Activated CD8-positive, alpha-beta memory T cell treated with anti-CD3 and anti-CD28 coated beads for 4 hours (primary cell): ENCODE measurements around the gene ARFGAP2.
"Not testable (repeated sequence)": the region's sequence is repeated elsewhere in the genome, so short reads cannot be mapped to it uniquely, and the experiment has no call there.

Source experiments
- DNase-seq, 2 donors: peaks; one replicate each; pipeline ENCODE4 v3.0.0-alpha.2; 2020; ENCODE audit warnings: low read depth in 2 of 2

The ARFGAP2 gene

DNA sequence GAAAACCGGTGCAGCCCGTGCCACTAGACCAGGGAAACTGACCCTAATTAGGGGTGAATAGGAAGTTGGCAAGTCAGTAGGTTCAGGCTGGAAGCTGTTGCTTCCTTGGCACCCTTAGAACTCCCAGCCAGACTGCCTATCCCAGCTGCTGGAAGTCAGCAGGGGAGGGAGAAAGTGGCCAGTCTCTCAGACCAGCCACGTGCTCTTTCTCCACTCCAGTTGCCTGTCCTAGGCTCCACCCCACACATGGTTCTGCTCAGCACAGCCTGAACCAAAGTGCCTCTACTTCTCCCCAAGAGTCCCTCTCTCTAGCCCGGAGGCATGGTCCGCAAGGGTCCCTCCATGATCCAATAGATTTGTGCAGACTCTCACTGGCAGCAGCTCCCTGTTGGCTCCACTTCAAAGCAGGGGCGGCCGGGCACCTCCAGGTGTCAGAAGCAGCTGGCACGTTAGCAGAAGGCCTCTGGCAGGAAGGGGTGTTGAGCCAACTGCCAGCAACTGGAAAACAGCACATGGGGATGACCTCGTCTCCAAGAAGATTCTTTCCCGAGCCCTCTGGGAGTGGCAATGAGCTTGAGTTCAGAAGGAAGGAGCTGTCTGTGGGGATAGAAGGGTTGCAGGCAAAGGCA, 27.7 kb downstream of the ARFGAP2 start:
- no peak for DNase-seq

DNA sequence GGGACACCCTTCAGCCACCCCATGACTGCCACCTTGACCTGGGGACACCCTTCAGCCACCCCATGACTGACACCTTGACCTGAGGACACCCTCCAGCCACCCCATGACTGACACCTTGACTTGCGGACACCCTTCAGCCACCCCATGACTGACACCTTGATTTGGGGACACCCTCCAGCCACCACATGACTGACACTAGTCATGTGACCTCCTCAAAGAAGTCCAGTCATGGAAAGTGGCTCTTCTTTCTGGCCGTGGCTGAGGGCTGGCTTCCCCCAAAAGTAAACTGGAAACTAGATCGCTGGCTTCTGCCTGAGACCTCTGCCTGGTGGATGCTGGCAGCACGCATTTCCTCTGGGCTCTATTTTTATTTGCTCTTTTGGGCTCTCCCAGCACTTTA, 28.4 kb downstream of the ARFGAP2 start:
- DNase-seq, result no peak

DNA sequence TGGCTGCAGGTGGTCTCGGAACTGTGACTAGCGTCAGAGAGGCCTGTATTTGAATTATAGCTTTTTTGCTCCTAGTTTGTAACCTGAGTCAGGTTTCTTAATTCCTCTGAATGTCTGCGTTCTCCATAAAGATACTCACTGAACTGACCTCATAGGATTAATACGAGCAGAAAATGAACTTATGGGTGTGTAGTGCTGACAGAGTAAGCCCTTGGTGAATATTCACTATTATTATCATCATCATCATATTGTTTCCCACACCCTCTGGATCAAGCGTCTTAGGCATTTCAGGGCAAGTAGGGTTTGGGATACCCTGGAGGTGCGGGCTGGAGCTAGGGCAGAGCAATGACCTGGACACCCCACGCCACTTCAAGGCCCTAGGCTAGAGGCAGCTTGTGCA, 29.0 kb downstream of the ARFGAP2 start:
- no peak for DNase-seq

DNA sequence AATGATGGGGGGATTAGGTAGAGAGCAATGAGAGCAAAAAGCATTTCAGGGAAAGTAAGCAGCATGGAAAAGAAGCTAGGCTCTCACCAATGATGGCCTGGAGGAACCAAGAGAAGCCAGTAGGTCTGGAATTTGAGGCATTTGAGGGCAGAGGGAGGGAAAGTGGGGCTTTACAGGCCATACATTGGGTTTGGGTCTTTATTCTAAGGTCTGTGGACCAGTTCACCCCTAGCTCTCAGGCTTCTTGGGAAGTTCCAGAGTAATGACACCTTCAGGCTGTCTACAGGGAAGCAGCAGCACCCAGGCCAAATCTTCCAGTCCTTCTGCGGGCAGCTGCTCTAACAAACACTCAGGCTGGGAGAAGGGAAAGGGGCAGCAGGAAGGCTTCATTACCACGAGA, 29.4 kb downstream of the ARFGAP2 start:
- no peak for DNase-seq

DNA sequence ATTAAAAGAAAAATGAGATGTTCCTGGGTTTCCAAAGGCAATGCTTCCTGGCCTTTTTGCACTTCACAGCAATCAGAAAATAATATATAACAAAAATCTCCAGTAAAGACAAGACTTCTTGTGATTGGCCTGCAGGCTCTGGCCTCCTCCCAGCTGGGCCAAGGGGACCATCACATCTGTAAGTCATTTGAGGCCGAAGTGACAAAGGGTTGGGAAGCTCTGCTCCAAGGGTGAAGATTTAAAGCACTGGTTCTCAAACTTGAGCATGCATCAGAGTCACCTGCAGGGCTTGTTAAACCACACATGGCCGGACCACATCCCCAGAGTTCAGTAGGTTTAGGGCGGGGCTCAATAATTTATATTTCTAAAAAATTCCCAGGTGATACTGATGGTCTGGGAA, 32.1 kb downstream of the ARFGAP2 start:
- DNase-seq, result no peak

DNA sequence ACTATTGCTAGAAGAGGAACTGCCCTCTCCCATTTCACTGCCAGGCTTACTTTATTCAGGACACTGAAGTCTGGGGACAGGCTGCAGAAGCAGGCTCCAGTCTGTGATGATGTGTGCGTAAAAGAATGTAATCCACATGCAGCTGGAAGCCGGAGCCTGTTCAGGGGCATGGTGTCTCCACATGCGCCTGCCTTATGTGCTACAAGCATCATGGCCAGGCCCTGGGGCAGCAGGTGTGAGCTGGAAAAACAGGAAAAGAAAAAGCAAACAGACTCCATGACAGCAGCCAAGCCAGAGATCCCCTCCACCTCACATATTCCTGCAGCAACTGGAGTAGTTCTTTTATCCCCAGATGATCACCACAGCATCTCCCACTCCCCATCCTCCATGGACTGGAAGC, 33.4 kb downstream of the ARFGAP2 start:
- DNase-seq, result no peak

DNA sequence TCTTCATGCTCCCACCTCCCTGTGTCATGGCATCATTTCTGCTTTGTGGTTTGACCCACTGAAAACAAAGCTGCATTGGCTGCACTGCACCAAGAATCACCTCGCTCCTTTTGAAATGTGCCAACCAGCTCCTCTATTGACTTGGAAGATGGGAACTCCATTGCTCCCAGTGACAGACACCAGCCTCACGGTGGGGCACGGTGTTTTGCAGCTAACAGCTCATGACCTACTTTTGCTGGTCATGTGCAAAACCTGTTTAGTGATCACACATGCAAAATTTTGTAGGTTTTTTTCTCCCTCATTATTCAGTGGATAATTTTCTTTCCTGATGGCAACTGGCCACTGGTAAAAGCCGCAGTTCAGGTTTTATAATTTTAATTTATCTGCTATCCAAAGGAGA, 36.8 kb downstream of the ARFGAP2 start:
- DNase-seq, result no peak

DNA sequence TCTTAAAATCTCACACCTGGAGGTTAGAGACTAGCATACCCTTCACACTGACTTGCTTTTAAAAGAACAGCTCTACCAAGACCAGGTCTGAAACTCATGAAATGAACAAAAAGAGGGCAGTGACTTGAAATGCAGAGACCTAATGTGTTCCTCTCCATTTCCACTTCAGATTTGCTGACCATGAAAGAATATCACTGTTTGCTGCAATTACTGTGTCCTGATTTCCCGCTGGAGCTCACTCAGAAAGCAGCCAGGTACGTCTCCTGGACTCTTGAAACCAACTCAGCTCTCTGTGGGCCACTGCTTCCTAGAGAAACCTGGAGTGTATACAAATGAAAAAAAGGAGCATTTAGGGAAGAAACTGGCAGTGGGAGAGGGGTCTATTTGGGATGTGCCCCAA, 39.2 kb downstream of the ARFGAP2 start:
- no peak for DNase-seq

DNA sequence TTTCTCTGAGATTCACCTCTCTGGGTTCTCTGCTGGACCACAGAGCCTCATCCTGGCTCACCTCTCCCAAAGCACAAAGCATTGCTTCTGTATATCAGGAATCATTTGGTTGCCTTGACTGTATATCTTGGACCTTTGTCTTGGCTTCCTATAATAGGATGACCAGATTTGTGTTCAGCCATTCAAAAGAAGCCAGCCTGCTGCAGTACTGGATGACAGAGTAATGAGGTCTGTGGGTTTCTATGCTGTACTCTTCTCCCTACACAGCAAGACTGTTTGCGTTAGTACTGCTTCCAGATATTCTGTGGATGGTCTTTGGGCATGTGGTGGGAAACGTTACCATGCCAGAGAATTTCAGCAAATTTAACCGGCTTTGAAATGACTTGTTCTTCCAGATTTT, 39.8 kb downstream of the ARFGAP2 start:
- no peak for DNase-seq

DNA sequence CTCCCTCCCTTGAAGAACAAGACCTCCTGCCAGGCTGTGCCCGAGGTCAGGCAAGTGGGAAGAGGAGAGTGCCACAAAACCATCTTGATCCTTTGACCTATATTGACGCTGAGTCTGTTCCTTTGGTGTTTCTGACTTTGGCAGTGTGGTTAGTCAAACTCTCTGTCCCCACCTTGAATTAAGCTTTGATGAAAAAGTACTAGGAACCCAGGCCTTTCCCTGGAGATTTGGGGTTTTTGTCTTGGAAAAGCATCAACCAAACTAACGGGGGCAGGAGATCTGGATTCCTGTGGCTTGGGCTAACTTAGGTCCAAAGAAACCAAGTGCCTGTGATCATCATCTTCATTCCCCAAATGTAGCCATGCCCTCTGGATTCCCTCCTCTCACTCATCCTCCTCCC, 40.4 kb downstream of the ARFGAP2 start:
- DNase-seq, result no peak

DNA sequence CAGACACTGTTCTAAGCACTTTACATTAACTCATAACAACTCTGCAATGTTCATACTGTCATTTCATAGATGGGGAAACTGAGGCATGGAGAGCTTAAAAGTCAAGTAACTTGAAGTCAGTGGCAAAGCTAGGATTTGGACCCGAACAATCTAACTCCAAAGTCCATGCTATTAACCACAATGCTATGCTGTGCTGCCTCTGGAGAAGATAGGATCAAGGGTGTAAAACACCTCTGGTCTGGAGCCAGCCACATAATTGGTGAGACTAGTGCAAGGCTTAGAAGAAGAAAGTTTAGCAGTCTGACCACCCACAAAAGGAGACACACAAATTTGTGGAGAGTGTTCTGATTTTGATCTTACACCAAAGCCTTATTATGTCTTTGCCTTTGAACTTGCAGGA, 43.7 kb downstream of the ARFGAP2 start:
- DNase-seq, result no peak

DNA sequence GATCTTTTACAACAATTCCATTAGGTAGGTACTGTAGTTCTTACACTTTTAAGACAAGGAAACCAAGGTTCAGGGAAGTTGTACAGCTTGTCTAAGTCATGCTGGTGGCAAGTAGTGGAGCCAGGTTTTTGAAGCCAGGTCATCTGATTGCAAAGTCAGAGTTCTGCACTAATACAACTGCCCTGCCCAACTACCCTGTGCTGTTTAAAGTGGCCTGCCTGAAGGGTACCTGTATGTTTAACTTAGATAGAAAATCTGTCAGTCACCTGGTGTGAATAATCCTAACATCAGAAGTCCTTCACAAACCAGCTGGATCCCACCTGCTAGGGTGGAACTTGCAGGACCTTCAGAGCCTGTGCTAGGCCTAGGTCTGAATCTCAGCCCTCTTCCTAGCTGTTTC, 44.2 kb downstream of the ARFGAP2 start:
- DNase-seq, result no peak

DNA sequence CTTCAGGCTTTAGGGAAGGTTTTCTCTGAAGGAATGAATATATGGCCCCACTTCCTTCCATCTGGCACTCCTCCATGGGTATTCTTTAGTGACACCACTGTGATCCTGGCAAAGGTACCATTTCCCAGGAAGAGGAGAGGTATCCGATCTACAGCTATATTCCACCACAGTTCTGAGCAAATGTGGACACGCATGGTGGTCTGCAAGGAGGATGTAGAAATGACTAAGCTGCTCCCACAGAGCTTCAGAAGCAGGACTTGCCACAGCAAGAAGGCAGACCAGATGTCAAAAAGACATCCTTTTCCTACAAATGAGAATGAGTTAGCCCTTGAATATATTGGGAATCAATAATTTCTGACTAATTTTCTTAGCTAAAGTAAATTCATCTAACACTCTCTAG, 45.5 kb downstream of the ARFGAP2 start:
- DNase-seq, result no peak

DNA sequence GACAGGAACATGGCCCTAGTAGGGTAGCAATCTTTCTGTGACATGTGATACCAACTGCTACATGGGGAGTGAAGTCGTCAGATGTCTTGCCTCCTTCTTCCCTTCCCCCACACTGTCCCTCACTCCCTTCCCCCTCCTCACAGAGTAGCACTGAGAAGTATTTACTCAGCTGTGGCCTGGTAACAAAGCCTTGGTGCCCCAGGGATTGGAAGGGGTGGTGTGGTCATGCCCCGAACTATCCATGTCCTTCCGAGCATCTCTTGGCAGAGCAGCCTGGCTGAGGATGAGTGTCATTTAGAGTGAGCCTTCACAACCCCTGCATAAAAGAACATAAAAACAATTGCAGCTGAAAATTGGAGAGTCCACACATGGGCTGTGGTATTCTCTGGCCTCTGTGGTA, 46.1 kb downstream of the ARFGAP2 start:
- no peak for DNase-seq

DNA sequence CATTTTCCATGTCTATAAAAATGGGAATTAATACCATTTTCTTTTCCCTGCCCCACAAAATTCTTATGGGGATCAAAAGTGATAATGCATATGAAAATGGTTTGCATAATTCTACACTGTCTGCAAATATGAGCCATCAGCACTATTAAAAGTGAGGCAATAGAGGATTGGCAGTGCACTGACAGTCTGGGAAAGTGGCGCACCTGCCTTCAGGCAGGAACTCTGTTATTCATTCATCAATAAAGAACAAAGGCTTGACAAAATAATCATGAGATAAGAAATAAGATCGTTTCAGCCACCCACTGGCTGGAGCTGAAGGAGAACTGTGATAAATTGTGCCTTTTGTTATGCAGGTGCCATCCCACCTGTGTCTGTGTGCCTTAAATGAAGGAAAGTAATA, 49.5 kb downstream of the ARFGAP2 start:
- no peak for DNase-seq

DNA sequence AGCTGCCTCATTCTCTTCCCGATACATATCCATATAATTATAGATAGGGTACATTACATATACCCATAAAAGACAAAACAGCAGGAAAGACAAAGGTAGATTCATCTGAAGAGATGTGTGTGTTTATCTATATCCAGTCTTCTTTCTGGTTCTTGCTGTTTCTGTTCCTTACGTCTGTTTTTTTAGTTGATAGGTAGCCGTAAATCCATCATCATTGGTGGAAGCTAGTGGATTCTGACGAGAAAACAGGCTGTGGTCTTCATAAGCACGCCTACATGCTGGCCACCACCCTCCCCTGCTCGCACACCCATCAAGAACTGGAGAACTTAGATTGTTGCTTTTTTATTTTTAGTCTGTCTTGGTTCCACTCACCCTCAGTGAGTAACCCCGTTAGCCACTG, 51.6 kb downstream of the ARFGAP2 start:
- no peak for DNase-seq

DNA sequence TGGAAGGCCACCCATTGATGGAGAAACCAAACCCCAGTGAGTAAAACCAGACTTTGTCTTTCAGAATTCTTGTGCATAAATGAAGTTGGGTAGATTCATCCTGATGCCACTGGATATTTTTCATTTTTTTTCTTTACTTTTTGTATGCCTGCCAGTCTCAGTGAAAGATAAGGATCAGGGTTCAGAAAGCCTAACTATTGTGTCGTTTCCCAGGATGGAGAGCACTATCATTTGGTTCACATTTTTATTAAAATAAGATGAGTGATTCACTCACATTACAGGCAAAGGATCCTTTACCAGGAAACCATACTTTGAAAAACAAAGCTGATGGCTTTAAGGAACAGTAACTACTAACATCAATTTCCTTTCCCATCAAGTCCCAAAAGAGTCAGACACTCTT, 52.0 kb downstream of the ARFGAP2 start:
- no peak for DNase-seq

DNA sequence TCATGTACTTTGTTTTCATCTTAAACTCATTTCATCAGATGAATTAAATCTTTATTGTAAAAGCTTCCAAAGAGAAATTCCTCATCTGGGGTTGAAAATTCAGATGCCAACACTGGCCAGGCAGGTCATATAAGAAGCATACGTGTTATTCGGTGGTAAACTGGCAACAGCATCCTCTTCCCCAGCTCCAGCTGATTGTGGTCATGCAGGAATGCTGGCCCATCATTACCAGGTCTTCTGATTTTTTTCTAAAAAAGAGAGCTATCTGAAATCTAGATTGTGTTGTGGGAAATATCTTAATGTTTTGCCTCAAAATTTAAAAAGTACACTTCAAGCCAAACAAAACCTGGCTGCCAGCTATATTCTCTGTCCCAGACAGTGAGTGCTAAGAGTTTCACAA, 53.6 kb downstream of the ARFGAP2 start:
- no peak for DNase-seq

DNA sequence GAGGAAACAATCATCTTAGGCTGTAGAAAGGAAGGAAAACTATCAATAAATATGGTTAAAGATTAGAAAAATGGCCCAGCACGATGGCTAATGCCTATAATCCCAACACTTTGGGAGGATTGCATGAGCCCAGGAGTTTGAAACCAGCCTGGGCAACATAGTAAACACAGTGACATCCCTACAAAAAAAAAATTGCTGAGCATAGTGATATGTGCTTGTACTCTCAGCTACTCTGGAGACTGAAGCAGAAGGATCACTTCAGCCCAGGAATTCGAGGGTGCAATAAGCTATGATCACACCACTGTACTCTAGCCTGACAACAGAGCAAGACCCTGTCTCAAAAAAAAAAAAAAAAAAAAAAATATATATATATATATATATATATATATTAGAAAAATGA, 54.9 kb downstream of the ARFGAP2 start:
- no peak for DNase-seq

DNA sequence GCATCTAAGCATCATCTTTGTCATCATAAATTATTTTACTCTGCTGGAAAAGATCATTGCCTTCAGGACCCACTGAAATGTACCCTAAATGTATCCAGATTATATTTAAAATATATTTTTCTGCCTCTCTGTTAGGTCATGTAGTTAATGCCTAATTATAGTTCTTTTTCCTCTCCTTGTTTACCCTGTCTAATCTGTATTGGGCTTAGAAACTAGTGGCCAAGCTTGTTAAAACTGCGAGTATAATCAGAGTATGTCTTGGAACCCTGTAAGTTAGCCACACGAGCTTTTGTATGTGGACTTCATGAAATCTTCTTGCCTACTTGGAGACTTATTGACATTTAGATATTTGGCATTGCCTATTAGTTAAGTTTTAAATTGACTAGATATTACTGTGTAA, 55.6 kb downstream of the ARFGAP2 start:
- no peak for DNase-seq

DNA sequence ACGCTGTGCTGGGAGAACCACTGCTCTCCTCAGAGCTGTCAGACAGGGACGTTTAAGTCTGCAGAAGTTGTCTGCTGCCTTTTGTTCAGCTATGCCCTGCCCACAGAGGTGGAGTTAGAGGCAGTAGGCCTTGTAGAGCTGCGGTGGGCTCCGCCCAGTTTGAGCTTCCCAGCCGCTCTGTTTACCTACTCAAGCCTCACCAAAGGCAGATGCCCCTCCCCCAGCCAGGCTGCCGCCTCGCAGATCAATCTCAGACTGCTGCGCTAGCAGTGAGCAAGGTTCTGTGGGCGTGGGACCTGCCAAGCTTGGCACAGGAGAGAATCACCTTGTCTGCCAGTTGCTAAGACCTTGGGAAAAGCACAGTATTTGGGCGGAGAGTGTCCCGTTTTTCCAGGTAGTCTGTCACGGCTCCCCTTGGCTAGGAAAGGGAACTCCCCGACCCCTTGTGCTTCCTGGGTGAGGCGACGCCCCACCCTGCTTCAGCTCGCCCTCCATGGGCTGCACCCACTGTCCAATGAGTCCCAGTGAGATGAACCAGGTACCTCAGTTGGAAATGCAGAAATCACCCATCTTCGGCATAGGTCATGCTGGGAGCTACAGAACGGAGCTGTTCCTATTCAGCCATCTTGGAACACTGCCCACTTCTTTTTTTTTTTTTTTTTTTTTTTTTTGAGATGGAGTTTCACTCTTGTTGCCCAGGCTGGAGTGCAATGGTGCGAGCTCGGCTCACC, 57.6 kb downstream of the ARFGAP2 start:
- not testable (repeated sequence) for DNase-seq
